TTC549 (cell line): ENCODE results near the gene ADAMTS3.

Source experiments
- FAIRE-seq: peaks from 2 replicates; lab custom pipeline; 2012; peaks lifted over from hg19 to GRCh38; lab: Jason Lieb, UNC

The ADAMTS3 gene

DNA sequence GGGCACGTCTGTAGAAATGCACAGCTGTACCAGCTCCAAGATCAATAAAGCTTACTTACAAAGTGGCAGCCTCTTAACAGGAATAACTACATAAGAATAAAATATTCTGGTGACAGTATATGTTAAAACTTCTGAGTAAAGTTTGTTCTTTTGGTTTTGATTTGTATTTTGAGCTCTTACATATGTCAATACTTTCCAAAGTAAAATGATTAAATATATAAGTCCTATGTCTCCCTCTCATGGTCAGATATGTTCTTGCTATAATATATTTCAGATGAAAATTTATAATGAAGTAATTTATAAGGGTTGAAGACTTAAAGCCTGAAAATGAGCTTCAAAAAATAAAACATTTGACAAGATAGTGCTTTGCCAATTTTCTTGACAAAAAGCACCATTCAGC lies 282.8 kb downstream of the ADAMTS3 start:
- FAIRE-seq = no peak

DNA sequence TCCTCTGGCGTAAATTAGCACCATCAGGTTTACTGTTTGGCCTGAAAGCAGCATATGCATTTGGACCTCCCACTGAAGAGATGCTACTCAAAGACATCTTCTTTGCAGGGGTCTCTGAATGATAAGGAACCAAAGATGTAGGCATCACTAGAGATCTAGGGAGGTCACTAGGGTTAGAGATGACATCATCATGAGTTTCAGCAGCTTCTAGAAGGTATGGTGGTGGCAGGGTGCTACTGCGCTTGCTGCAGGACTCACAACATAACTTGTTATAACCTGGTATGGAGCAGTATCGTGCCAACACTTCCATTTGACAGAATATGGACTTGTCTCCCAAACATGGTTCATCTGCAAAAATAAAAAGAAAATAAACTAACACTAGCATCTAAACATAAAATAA lies 285.7 kb downstream of the ADAMTS3 start:
- no peak for FAIRE-seq

GRCh38 chr4:72280252-72280651 lies 288.8 kb downstream of the ADAMTS3 start:
- FAIRE-seq = no peak

- FAIRE-seq = no peak
These were observed 293.6 kb downstream of the ADAMTS3 start for GRCh38 chr4:72275381-72275780.

- no peak for FAIRE-seq
These were observed 294.8 kb downstream of the ADAMTS3 start for GRCh38 chr4:72274251-72274650.

- FAIRE-seq = no peak
These were observed 313.8 kb downstream of the ADAMTS3 start for GRCh38 chr4:72255269-72255668.

DNA sequence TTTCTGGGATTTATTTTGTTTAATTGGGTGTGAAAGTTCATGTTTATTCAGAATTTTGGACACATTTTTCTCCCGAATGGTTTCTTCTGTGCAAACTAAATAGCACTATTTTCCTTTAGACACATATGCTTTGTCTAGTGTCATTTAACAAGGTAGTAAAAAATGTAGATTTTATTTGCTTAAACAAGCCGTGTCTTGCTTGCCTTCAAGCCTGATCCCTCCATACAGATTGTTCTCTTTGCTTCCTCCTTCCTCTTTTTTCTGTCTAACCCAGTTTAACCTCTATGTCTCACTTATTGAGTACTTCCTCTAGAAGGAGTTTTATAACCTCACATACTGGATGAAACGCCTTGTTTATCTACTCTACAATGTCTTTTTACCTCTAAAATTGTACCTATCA lies 325.4 kb downstream of the ADAMTS3 start:
- FAIRE-seq = no peak

- FAIRE-seq = no peak
These were observed 329.4 kb downstream of the ADAMTS3 start for GRCh38 chr4:72239487-72240116.
